ENCODE data around the gene HSPB6. TPM values are rescaled to one million over a fixed set of nuclear protein-coding genes. Genes with fewer than 3 reads are reported as not detected.

Gene HSPB6
- total RNA-seq, 1 experiment from 2014 or later = 0.93 TPM

GRCh38 chr19:35789978-35790944 lies 33.4 kb upstream of the HSPB6 start (continued):
- TF ChIP-seq POLR2AphosphoS5 (IDR thresholded peaks at IDR 0.05; ENCODE audit: low read depth, low read length) (no peak), ZNF274 (IDR thresholded peaks at IDR 0.05; ENCODE audit: low read depth, low read length) (no peak)

GRCh38 chr19:35789195-35789977 lies 32.6 kb upstream of the HSPB6 start:
- Histone ChIP-seq H3K27me3 (ENCODE audit: insufficient read depth, low read length) (no peaks in the 10 kb centered on the region), H3K36me3 (ENCODE audit: control insufficient read depth in 1 of 2, insufficient read depth in 2 of 2, low read length in 2 of 2) (0 out of 4 replicates have a peak, but pooled peaks cover 0 to 2% of the 10 kb centered on the region in 2 experiments), H3K9me3 (ENCODE audit: control insufficient read depth in 1 of 2, insufficient read depth in 1 of 2, low read depth in 1 of 2, low read length in 2 of 2) (no peaks in the 10 kb centered on the region), H3K9me2 (ENCODE audit: insufficient read depth) (no peaks in the 10 kb centered on the region), H4K20me1 (ENCODE audit: insufficient read depth) (no peaks in the 10 kb centered on the region), H3K4me2 (ENCODE audit: low read length) (no peak overlapping the region), H3K27ac (ENCODE audit: low read depth, low read length) (no peak overlapping the region; the same call in 1 of the 2 replicates), H2AFZ (ENCODE audit: low read depth, low read length, poor library complexity, severe bottlenecking) (no peak overlapping the region), H3K4me1 (ENCODE audit: control insufficient read depth in 1 of 2, insufficient read depth in 2 of 2, low read length in 2 of 2) (peaks cover 0 to 5% of the 10 kb centered on the region in 2 experiments; a peak in 2 of 4 replicates), H3K79me2 (ENCODE audit: insufficient read depth, low read length) (no peaks in the 10 kb centered on the region), H3K4me3 (replicated peaks in 1 of 2; ENCODE audit: low read depth in 1 of 2, low read length in 2 of 2) (no peak overlapping the region), H3K9ac (ENCODE audit: low read length) (no peak overlapping the region)
- ChIA-PET CTCF (no interaction called here), POLR2A (no interaction called here), RAD21 (ENCODE audit: low non-redundant PET in 1 of 2, low total read pairs in 2 of 2, uncharacterized antibody in 2 of 2, unreplicated experiment in 2 of 2) (interaction anchor here in 1 of 2 experiments (0.6 kb wide), 1 partner anchor 385 kb away, joined by 3 read pairs; no protein-coding TSS in a partner anchor)
- DNase-seq (ENCODE audit: low read depth, low spot score) = no peak
- no peak for ATAC-seq
- intact Hi-C loops (cut with micrococcal nuclease) = no loop called here
- BruUV-seq (replicated peaks) = no TSS peak
- no peak for TF ChIP-seq ZNF274 (IDR thresholded peaks at IDR 0.05; ENCODE audit: low read depth, low read length)
- no peak for TF ChIP-seq RAD21 (IDR thresholded peaks at IDR 0.05; ENCODE audit: low read depth)
- no peak for TF ChIP-seq ELF1 (IDR thresholded peaks at IDR 0.05; ENCODE audit: borderline replicate concordance, low read depth)
- no peak for TF ChIP-seq CEBPB (IDR thresholded peaks at IDR 0.05; ENCODE audit: low read depth)
- no peak for TF ChIP-seq REST (IDR thresholded peaks at IDR 0.05; ENCODE audit: low read depth)
- no peak for TF ChIP-seq JUND (IDR thresholded peaks at IDR 0.05)
- TF ChIP-seq CBX3 (IDR thresholded peaks at IDR 0.05; ENCODE audit: low read depth) = no peak
- TF ChIP-seq TCF7L2 (IDR thresholded peaks at IDR 0.05; ENCODE audit: borderline replicate concordance, extremely low read depth, insufficient read depth, insufficient read length) = no peak
- no peak for TF ChIP-seq EZH2phosphoT487 (IDR thresholded peaks at IDR 0.05; ENCODE audit: borderline replicate concordance)
- no peak for TF ChIP-seq ZBTB33 (IDR thresholded peaks at IDR 0.05; ENCODE audit: extremely low read depth, insufficient replicate concordance, low read length)
- no peak for TF ChIP-seq ATF3 (IDR thresholded peaks at IDR 0.05)
- no peak for TF ChIP-seq ZFX (IDR thresholded peaks at IDR 0.05)
- no peak for TF ChIP-seq POLR2AphosphoS5 (IDR thresholded peaks at IDR 0.05; ENCODE audit: low read depth, low read length)
